Thoracic aorta (tissue), 2 donors: ENCODE measurements around the gene ASB15. TPM values are rescaled to one million over a fixed set of nuclear protein-coding genes. Genes with fewer than 3 reads are reported as not detected.

ENCODE experiments used
- ATAC-seq: fragments of 150-250 bp; one replicate; pipeline ENCODE4 v1.8.0; 2017; ENCODE audit warnings: low read depth; ENCODE audit not compliant: insufficient number of reproducible peaks, low FRiP score
- DNase-seq: peaks from one replicate; pipeline ENCODE4 v3.0.0-alpha.2; 2020; ENCODE audit warnings: low spot score
- H3K27ac ChIP-seq, 2 donors: fragments of 200-600 bp; sonication (generic); 1 replicate in 1 of 2; 2 replicates in 1 of 2; pipeline ENCODE4 v1.5.1; 2016; ENCODE audit warnings: mild to moderate bottlenecking in 2 of 2, moderate library complexity in 2 of 2
- H3K27me3 ChIP-seq: fragments of 200-600 bp; sonication (generic); replicated peaks from 2 replicates; pipeline ENCODE4 v1.6.0; 2016; ENCODE audit warnings: mild to moderate bottlenecking; ENCODE audit not compliant: insufficient read depth
- H3K36me3 ChIP-seq: fragments of 200-600 bp; sonication (generic); one replicate; pipeline ENCODE4 v1.5.1; 2016
- H3K4me1 ChIP-seq, 2 donors: fragments of 200-600 bp; sonication (generic); 1 replicate in 1 of 2; 2 replicates in 1 of 2; pipeline versions ENCODE4 v1.5.1 to v1.6.0; 2016; ENCODE audit warnings: low read depth in 2 of 2, mild to moderate bottlenecking in 1 of 2; ENCODE audit not compliant: control insufficient read depth in 1 of 2
- H3K4me3 ChIP-seq: fragments of 200-600 bp; sonication (generic); 2 replicates; pipeline ENCODE4 v1.5.1; 2016; ENCODE audit warnings: mild to moderate bottlenecking
- H3K9me3 ChIP-seq: fragments of 200-600 bp; sonication (generic); 2 replicates; pipeline ENCODE4 v1.5.1; 2016
- CTCF ChIP-seq: fragments of 200-600 bp; sonication (generic); IDR thresholded peaks from one replicate; pipeline ENCODE4 v1.5.1; 2019; ENCODE audit warnings: antibody characterized with exemption
- total RNA-seq, 2 donors: library from RNA; depleted of rRNA; stranded (reverse); fragments of >200 nt; gene quantifications; one replicate each; pipeline versions ENCODE4 v1.1.0 to v1.2.3, GENCODE V29; 2016

Gene ASB15
- total RNA-seq, 2 donors from 2014 or later: not detected

- no peak overlapping the region for H3K27ac ChIP-seq
- TF ChIP-seq CTCF: no peak
- H3K9me3 ChIP-seq: no peaks in the 10 kb centered on the region
- ATAC-seq (no peak), DNase-seq (no peak)
- no peaks in the 10 kb centered on the region for H3K36me3 ChIP-seq
- peaks cover 0 to 7% of the 10 kb centered on the region in 2 donors for H3K4me1 ChIP-seq
- no peaks in the 10 kb centered on the region for H3K27me3 ChIP-seq
- no peak overlapping the region for H3K4me3 ChIP-seq
Measured at GRCh38 chr7:123674399-123675180, 73.0 kb downstream of the ASB15 start.

DNA sequence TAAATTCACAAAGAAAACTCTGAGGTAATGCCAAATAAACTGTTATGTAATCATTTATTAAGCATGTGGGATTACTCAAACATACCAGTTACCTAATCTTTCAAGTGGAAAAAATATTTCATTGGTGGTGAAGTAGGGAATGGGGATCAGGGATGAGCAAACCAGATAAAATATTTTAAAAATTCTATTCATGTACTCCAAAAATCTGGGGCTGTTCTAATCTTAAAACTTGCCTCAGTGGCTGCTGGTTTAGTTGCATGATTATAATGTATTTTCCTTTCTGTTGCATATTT lies 73.5 kb downstream of the ASB15 start:
- H3K27me3 ChIP-seq: no peaks in the 10 kb centered on the region
- no peak for DNase-seq
- no peak overlapping the region for H3K4me3 ChIP-seq
- H3K27ac ChIP-seq: no peak overlapping the region
- no peak for ATAC-seq
- peaks cover 0 to 7% of the 10 kb centered on the region in 2 donors for H3K4me1 ChIP-seq
- no peaks in the 10 kb centered on the region for H3K36me3 ChIP-seq
- H3K9me3 ChIP-seq: no peaks in the 10 kb centered on the region
- no peak for TF ChIP-seq CTCF

DNA sequence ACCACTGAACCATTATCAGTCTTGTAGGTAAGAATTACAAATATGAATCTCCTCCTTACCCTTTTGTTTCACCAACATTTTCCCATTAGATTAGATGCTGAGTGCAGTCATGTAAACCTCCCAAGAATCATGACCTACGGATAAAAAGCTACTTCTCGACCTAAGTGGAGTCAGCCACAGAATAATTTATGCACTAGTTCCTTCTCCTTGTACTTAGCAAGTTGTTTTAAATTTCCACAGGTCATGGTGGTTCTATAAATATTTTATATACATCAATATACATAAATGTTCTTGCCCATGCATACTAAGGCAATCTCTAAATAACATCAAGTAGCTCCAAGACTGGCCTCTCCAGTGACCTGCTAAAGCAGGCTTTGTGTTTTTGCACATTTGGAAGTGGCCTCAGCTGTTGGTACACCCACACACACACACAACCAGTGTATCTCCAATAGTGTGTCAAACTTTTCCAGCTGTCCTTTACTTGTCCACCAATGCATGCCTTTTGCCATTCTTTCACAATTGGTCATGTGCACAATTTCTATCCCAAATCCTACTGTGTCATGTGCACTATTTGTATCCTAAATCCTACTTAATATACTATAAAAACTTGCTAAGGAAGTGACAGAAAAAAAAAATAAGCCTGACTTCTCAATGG lies 75.6 kb downstream of the ASB15 start:
- ATAC-seq: no peak
- TF ChIP-seq CTCF: no peak
- H3K27ac ChIP-seq: no peak overlapping the region
- no peaks in the 10 kb centered on the region for H3K36me3 ChIP-seq
- no peaks in the 10 kb centered on the region for H3K27me3 ChIP-seq
- no peak for DNase-seq
- H3K4me1 ChIP-seq: peaks cover 0 to 7% of the 10 kb centered on the region in 2 donors
- no peak overlapping the region for H3K4me3 ChIP-seq
- H3K9me3 ChIP-seq: no peaks in the 10 kb centered on the region

DNA sequence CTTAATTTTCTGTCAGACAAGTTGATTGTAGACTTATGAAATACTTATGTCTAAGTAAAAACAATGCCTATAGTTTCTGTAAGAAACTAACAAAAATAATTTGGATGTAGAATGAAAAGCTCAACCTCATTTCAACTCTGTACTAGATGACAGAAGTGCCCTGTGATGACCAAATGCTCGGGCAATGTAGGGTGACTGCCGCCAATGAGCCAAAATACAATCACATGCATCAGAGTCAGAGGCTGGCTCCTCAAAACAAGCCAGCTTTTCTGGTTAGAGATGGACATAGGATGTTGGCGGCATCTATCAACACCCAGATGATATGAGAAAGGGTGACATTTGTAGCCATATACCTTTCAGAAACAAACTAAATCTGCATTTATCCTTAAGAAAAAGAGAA lies 78.0 kb downstream of the ASB15 start:
- no peak for ATAC-seq
- H3K4me1 ChIP-seq: peaks cover 0 to 4% of the 10 kb centered on the region in 2 donors

More for the DNA sequence above, 78.0 kb downstream of the ASB15 start:
- DNase-seq: no peak
- no peaks in the 10 kb centered on the region for H3K9me3 ChIP-seq
- TF ChIP-seq CTCF: no peak
- H3K36me3 ChIP-seq: no peaks in the 10 kb centered on the region
- no peak overlapping the region for H3K4me3 ChIP-seq
- H3K27me3 ChIP-seq: no peaks in the 10 kb centered on the region
- H3K27ac ChIP-seq: no peak overlapping the region
